GM19328 (cell line): ENCODE data around the gene ANKUB1.
A peak's percentile ranks its signal among the peaks of the same experiment; 100 is the strongest.
"Not testable (repeated sequence)": the region's sequence is repeated elsewhere in the genome, so short reads cannot be mapped to it uniquely, and the experiment has no call there.

Source experiments
- ATAC-seq: cut with Tn5 transposase; IDR thresholded peaks from one replicate; pipeline ENCODE4 v1.9.1; 2021; ENCODE audit warnings: mild to moderate bottlenecking, moderate library complexity; ENCODE audit not compliant: unreplicated experiment

Gene ANKUB1

GRCh38 chr3:149792452-149793270 is at the start of gene ANKUB1:
Gene ANKUB1 (minus strand): TSS chr3:149792554. CDS start chr3:149792366, 188 bp downstream.
- ATAC-seq = no peak

- no peak for ATAC-seq
Observed at GRCh38 chr3:149839896-149840295, 47.5 kb upstream of the ANKUB1 start.

GRCh38 chr3:149839469-149839868 is 47.1 kb upstream of the ANKUB1 start:
- not testable (repeated sequence) for ATAC-seq

- not testable (repeated sequence) for ATAC-seq
Observed at GRCh38 chr3:149838491-149838890, 46.1 kb upstream of the ANKUB1 start.

- no peak for ATAC-seq
Observed at GRCh38 chr3:149833241-149833640, 40.9 kb upstream of the ANKUB1 start.

GRCh38 chr3:149832086-149832485 is 39.7 kb upstream of the ANKUB1 start:
- no peak for ATAC-seq

GRCh38 chr3:149831321-149831720 is 39.0 kb upstream of the ANKUB1 start:
- no peak for ATAC-seq

GRCh38 chr3:149830902-149831301 is 38.5 kb upstream of the ANKUB1 start:
- no peak for ATAC-seq

GRCh38 chr3:149829631-149830030 is 37.3 kb upstream of the ANKUB1 start:
- ATAC-seq = not testable (repeated sequence)

- no peak for ATAC-seq
Observed at GRCh38 chr3:149828390-149828789, 36.0 kb upstream of the ANKUB1 start.

GRCh38 chr3:149826636-149827035 is 34.3 kb upstream of the ANKUB1 start:
- ATAC-seq = no peak

GRCh38 chr3:149820183-149820582 is 27.8 kb upstream of the ANKUB1 start:
- no peak for ATAC-seq

- ATAC-seq = no peak
Observed at GRCh38 chr3:149819432-149819831, 27.1 kb upstream of the ANKUB1 start.

GRCh38 chr3:149816986-149817385 is 24.6 kb upstream of the ANKUB1 start:
- ATAC-seq = no peak

GRCh38 chr3:149816311-149816710 is 24.0 kb upstream of the ANKUB1 start:
- no peak for ATAC-seq

- ATAC-seq = no peak
Observed at GRCh38 chr3:149815728-149816127, 23.4 kb upstream of the ANKUB1 start.

GRCh38 chr3:149815321-149815720 is 23.0 kb upstream of the ANKUB1 start:
- ATAC-seq = no peak

GRCh38 chr3:149813367-149814281 is 21.3 kb upstream of the ANKUB1 start:
- ATAC-seq = peak; percentile 9

GRCh38 chr3:149812606-149813366 is 20.4 kb upstream of the ANKUB1 start, which contains the start of gene RNF13:
Gene RNF13 (plus strand): TSS chr3:149813215. CDS start chr3:149846027, 32,812 bp downstream.
- ATAC-seq = peak; percentile 89

GRCh38 chr3:149812165-149812605 is 19.8 kb upstream of the ANKUB1 start:
- ATAC-seq = no peak

GRCh38 chr3:149810846-149811245 is 18.5 kb upstream of the ANKUB1 start:
- ATAC-seq = no peak
